HCT116 (cell line): Measurements from ENCODE around the gene CD8A. TPM values are rescaled to one million over a fixed set of nuclear protein-coding genes. Genes with fewer than 3 reads are reported as not detected.

Source experiments
- ATAC-seq: fragments of 200-7000 bp; cut with Tn5 transposase; 2 replicates; pipeline ENCODE4 v1.9.1; 2020; ENCODE audit warnings: mild to moderate bottlenecking, moderate library complexity
- BruUV-seq: library from RNA; stranded (reverse); fragments of 400-500 nt; replicated peaks from 2 replicates; lab custom pipeline; 2021; lab: Mats Ljungman, UMichigan
- CTCF ChIA-PET: fragments of 300-600 bp; sonication (Branson Sonifier 250); formaldehyde crosslinking; loops from one replicate; lab custom pipeline; 2021; ENCODE audit warnings: antibody characterized with exemption; lab: Charles Lee
- POLR2A ChIA-PET: fragments of 300-600, 350-600 bp; sonication (Branson Sonifier 250); formaldehyde crosslinking; loops from one replicate; lab custom pipeline; 2021; ENCODE audit warnings: antibody characterized with exemption; lab: Charles Lee
- RAD21 ChIA-PET, 2 experiments: fragments of 300-600 bp; sonication (Branson Sonifier 250); formaldehyde crosslinking; loops; one replicate each; lab custom pipeline; 2023; ENCODE audit warnings: low total read pairs in 2 of 2; ENCODE audit not compliant: uncharacterized antibody in 2 of 2, unreplicated experiment in 2 of 2, low non-redundant PET in 1 of 2; lab: Charles Lee
- DNase-seq: peaks from one replicate; pipeline ENCODE4 v3.0.0-alpha.2; 2010; ENCODE audit warnings: low read depth, low spot score
- H2AFZ ChIP-seq: fragments of 200-600 bp; shearing (Covaris generic), sonication (generic); 2 replicates; pipeline ENCODE4 v1.6.1; 2017; ENCODE audit warnings: low read depth, mixed run types, mixed read lengths, antibody characterized with exemption, low read length; ENCODE audit not compliant: poor library complexity, severe bottlenecking
- H3K27ac ChIP-seq: 2 replicates; pipeline ENCODE4 v1.5.1; 2012; ENCODE audit warnings: low read depth, low read length
- H3K27me3 ChIP-seq: fragments of 200-600 bp; sonication (generic); 2 replicates; pipeline ENCODE4 v1.6.1; 2016; ENCODE audit warnings: mixed run types, low read length, mixed read lengths; ENCODE audit not compliant: insufficient read depth
- H3K36me3 ChIP-seq, 2 experiments: fragments of 200-500 bp in 1 of 2; fragments of 200-600 bp in 1 of 2; sonication (Bioruptor generic) in 1 of 2; sonication (generic) in 1 of 2; 2 replicates each; pipeline versions ENCODE4 v1.5.1 to v1.6.1; 2014 to 2016; ENCODE audit warnings: low read length in 2 of 2, inconsistent platforms in 1 of 2, mixed read lengths in 1 of 2, mixed run types in 1 of 2; ENCODE audit not compliant: insufficient read depth in 2 of 2, control insufficient read depth in 1 of 2
- H3K4me1 ChIP-seq, 2 experiments: fragments of 200-600 bp in 1 of 2; sonication (generic) in 1 of 2; 2 replicates each; pipeline versions ENCODE4 v1.5.1 to v1.6.1; 2012 to 2017; ENCODE audit warnings: low read length in 2 of 2, inconsistent platforms in 1 of 2, mild to moderate bottlenecking in 1 of 2, mixed read lengths in 1 of 2, mixed run types in 1 of 2, moderate library complexity in 1 of 2; ENCODE audit not compliant: insufficient read depth in 2 of 2, control insufficient read depth in 1 of 2
- H3K4me2 ChIP-seq: fragments of 200-600 bp; sonication (generic); 2 replicates; pipeline ENCODE4 v1.6.1; 2017; ENCODE audit warnings: mixed run types, low read length, mixed read lengths
- H3K4me3 ChIP-seq, 2 experiments: fragments of 200-600 bp in 1 of 2; sonication (generic) in 1 of 2; replicated peaks in 1 of 2; 2 replicates each; pipeline ENCODE4 v1.5.1; 2011 to 2016; ENCODE audit warnings: low read length in 2 of 2, control low read depth in 1 of 2, low read depth in 1 of 2, mild to moderate bottlenecking in 1 of 2, mixed read lengths in 1 of 2, mixed run types in 1 of 2
- H3K79me2 ChIP-seq: fragments of 200-600 bp; sonication (generic); 2 replicates; pipeline ENCODE4 v1.6.1; 2017; ENCODE audit warnings: mild to moderate bottlenecking, mixed run types, low read length, moderate library complexity, mixed read lengths; ENCODE audit not compliant: insufficient read depth
- H3K9ac ChIP-seq: fragments of 200-600 bp; sonication (generic); 2 replicates; pipeline ENCODE4 v1.6.1; 2016; ENCODE audit warnings: low read length, mixed read lengths
- H3K9me2 ChIP-seq: fragments of 200-600 bp; sonication (generic), shearing (Covaris generic); 2 replicates; pipeline ENCODE4 v1.6.1; 2017; ENCODE audit warnings: mixed run types, mild to moderate bottlenecking, moderate library complexity; ENCODE audit not compliant: insufficient read depth
- H3K9me3 ChIP-seq, 2 experiments: fragments of 200-500 bp in 1 of 2; fragments of 200-600 bp in 1 of 2; sonication (Bioruptor generic) in 1 of 2; sonication (generic) in 1 of 2; 2 replicates each; pipeline ENCODE4 v1.6.1; 2014 to 2017; ENCODE audit warnings: low read length in 2 of 2, mixed read lengths in 2 of 2, inconsistent platforms in 1 of 2, low read depth in 1 of 2, mild to moderate bottlenecking in 1 of 2, mixed run types in 1 of 2, moderate library complexity in 1 of 2; ENCODE audit not compliant: control insufficient read depth in 1 of 2, insufficient read depth in 1 of 2
- H4K20me1 ChIP-seq: fragments of 200-600 bp; sonication (generic), shearing (Covaris generic); 2 replicates; pipeline ENCODE4 v1.6.1; 2017; ENCODE audit warnings: mixed run types, mild to moderate bottlenecking, moderate library complexity; ENCODE audit not compliant: insufficient read depth
- CBX3 ChIP-seq: IDR thresholded peaks from 2 replicates; pipeline ENCODE4 v1.6.1; 2012; ENCODE audit warnings: low read depth
- EGR1 ChIP-seq: IDR thresholded peaks from 2 replicates; pipeline ENCODE4 v1.6.1; 2012; ENCODE audit warnings: low read depth
- ELF1 ChIP-seq: IDR thresholded peaks from 2 replicates; pipeline ENCODE4 v1.6.1; 2012; ENCODE audit warnings: low read depth, borderline replicate concordance
- EZH2phosphoT487 ChIP-seq: fragments of 200-600 bp; IDR thresholded peaks from 2 replicates; pipeline ENCODE4 v1.6.1; 2018; ENCODE audit warnings: antibody characterized with exemption, borderline replicate concordance
- MAX ChIP-seq: IDR thresholded peaks from 2 replicates; pipeline ENCODE4 v1.6.1; 2012
- POLR2A ChIP-seq: IDR thresholded peaks from 2 replicates; pipeline ENCODE4 v1.7.0; 2011; ENCODE audit warnings: borderline replicate concordance; ENCODE audit not compliant: insufficient read depth, insufficient read length; ENCODE audit errors: extremely low read depth
- POLR2AphosphoS5 ChIP-seq: IDR thresholded peaks from 2 replicates; pipeline ENCODE4 v1.6.1; 2011; ENCODE audit warnings: mild to moderate bottlenecking, low read depth, low read length, moderate library complexity
- RAD21 ChIP-seq: IDR thresholded peaks from 2 replicates; pipeline ENCODE4 v1.6.1; 2012; ENCODE audit warnings: low read depth, mild to moderate bottlenecking
- REST ChIP-seq: IDR thresholded peaks from 2 replicates; pipeline ENCODE4 v1.6.1; 2012; ENCODE audit warnings: low read depth
- SP1 ChIP-seq: IDR thresholded peaks from 2 replicates; pipeline ENCODE4 v1.6.1; 2012; ENCODE audit warnings: low read depth
- SRF ChIP-seq: IDR thresholded peaks from 2 replicates; pipeline ENCODE4 v1.6.1; 2012; ENCODE audit warnings: low read depth
- TCF7L2 ChIP-seq: IDR thresholded peaks from 2 replicates; pipeline ENCODE4 v1.7.0; 2011; ENCODE audit warnings: borderline replicate concordance, inconsistent platforms; ENCODE audit not compliant: insufficient read depth, insufficient read length; ENCODE audit errors: extremely low read depth
- YY1 ChIP-seq: IDR thresholded peaks from 2 replicates; pipeline ENCODE4 v1.6.1; 2011; ENCODE audit warnings: low read length, low read depth, moderate library complexity, mild to moderate bottlenecking; ENCODE audit not compliant: insufficient replicate concordance; ENCODE audit errors: extremely low read depth
- intact Hi-C: fragments of 100-400 bp; cut with micrococcal nuclease; formaldehyde crosslinking; loops from 2 replicates; pipeline ENCODE4 v1.10.0; 2022
- total RNA-seq: library from RNA; stranded (reverse); gene quantifications from one replicate; pipeline ENCODE4 v1.2.1, GENCODE V29; 2021; ENCODE audit not compliant: unreplicated experiment
- TF ChIP-seq, protein P1 (sequence below): IDR thresholded peaks from 2 replicates; pipeline ENCODE4 v1.6.1; 2012

Gene CD8A
- total RNA-seq, 1 experiment from 2014 or later: 0.76 TPM

DNA sequence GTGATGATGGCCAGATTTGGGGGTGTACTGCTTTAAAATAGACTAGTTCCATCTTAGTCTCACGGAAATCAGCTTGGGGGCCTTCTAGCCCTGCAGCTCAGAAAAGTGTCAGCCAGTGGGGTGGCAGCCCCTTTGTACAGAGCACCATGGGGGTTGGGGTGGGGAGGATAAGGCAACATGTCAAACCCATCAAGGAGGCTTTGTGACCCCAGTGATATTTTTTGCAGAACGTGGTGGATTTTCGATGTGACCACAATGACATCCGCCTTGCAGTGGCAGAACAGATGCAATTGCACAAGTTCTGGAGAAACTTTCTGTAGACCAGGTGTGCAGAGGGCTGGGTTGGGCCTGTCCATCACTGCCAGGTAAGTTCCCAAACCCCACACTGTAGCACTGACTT, 3.0 kb upstream of the CD8A start:
- intact Hi-C loops: no loop called here
- Histone ChIP-seq H3K9me2 (no peaks in the 10 kb centered on the region), H3K79me2 (no peaks in the 10 kb centered on the region), H2AFZ (no peak overlapping the region), H3K9ac (no peak overlapping the region), H3K27ac (no peak overlapping the region), H3K4me1 (no peaks in the 10 kb centered on the region)
- CTCF ChIA-PET: no interaction called here
- POLR2A ChIA-PET: no interaction called here
- TF ChIP-seq POLR2A: no peak
- no peak for TF ChIP-seq RAD21
- no peak for TF ChIP-seq YY1
- no peak for TF ChIP-seq EGR1
- no peak for TF ChIP-seq CBX3
- TF ChIP-seq MAX: no peak
- TF ChIP-seq, all 23 proteins: peak for 0
- RAD21 ChIA-PET: no interaction called here
- Histone ChIP-seq H3K4me3 (no peak overlapping the region), H3K4me2 (no peak overlapping the region), H3K36me3 (no peaks in the 10 kb centered on the region), H4K20me1 (no peaks in the 10 kb centered on the region), H3K9me3 (peaks cover 7 to 10% of the 10 kb centered on the region in 2 experiments; a peak in 2 of 4 replicates), H3K27me3 (no peaks in the 10 kb centered on the region)
- no TSS peak for BruUV-seq
- no peak for ATAC-seq
- no peak for DNase-seq

- H3K27me3 ChIP-seq: no peaks in the 10 kb centered on the region
- H4K20me1 ChIP-seq: no peaks in the 10 kb centered on the region
- ChIA-PET POLR2A (no interaction called here), CTCF (no interaction called here), RAD21 (no interaction called here)
- no peaks in the 10 kb centered on the region for H3K9me2 ChIP-seq
- H3K9ac ChIP-seq: no peak overlapping the region
- H3K4me2 ChIP-seq: no peak overlapping the region
- H2AFZ ChIP-seq: no peak overlapping the region
- TF ChIP-seq SRF (no peak), EGR1 (no peak), ELF1 (no peak), REST (no peak), EZH2phosphoT487 (no peak), SP1 (no peak), TCF7L2 (no peak), POLR2AphosphoS5 (no peak), CBX3 (no peak), RAD21 (no peak)
- TF ChIP-seq, protein P1, sequence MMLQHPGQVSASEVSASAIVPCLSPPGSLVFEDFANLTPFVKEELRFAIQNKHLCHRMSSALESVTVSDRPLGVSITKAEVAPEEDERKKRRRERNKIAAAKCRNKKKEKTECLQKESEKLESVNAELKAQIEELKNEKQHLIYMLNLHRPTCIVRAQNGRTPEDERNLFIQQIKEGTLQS: no peak
- ATAC-seq (no peak), DNase-seq (no peak)
- no peaks in the 10 kb centered on the region for H3K79me2 ChIP-seq
- peaks cover 2 to 5% of the 10 kb centered on the region in 2 experiments; a peak in 2 of 4 replicates for H3K9me3 ChIP-seq
- intact Hi-C loops: no loop called here
- no TSS peak for BruUV-seq
- no peak overlapping the region for H3K4me3 ChIP-seq
- H3K27ac ChIP-seq: no peak overlapping the region
- H3K36me3 ChIP-seq: no peaks in the 10 kb centered on the region
- H3K4me1 ChIP-seq: no peaks in the 10 kb centered on the region
Measured at GRCh38 chr2:86791573-86791972, 860 bp upstream of the CD8A start.
